ENCODE measurements around the gene XRCC2. TPM values are rescaled to one million over a fixed set of nuclear protein-coding genes. Genes with fewer than 3 reads are reported as not detected.
A peak's percentile ranks its signal among the peaks of the same experiment; 100 is the strongest.
"Not testable (repeated sequence)": the region's sequence is repeated elsewhere in the genome, so short reads cannot be mapped to it uniquely, and the experiment has no call there.

XRCC2 gene
- total RNA-seq (3.4 and 3.6 TPM in 2 replicates), polyA plus RNA-seq (4.1 and 4.4 TPM in 2 replicates)

DNA sequence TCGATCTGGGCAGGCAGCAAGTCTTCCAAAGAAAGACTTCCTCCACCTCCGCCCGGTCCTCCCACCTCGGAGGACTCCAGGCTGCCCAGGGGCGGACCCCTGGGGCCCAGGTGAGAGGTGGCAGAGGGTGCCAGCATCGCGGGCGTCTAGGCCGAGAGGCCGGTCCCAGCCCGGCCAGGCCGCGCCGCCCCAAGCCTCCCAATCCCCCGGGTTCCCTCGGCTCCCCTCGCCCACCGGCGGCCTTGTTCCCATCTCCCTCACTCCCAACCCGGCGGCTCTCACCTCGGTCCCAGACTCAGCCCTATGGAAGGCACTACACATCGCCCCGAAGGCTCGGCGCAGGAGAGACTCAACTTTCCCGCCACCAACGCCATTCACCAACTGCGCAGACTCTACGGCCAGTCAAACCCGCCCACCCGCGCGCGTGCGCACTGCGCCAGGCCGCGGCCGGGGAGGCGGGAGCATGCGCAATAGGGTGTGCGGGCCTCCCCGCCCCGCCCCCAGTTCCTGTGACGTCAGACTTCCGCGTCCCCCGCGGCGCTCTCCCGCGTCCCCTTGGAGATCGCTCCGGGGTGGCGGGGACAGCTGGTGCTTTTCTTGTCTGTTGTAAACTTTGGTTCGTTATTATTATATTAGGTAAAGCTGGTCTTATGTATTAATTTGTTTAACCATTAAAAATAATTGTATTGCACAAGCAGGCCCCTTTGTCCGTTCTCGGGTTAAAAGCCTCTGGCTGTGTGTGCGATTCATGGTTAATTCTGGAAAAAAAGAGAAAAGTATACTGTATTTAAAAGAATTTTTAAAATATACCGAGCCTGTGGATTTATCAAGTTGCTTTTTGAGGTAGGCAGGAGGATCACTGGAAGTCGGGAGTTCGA lies at the start of gene XRCC2:
Gene XRCC2, minus strand, starts transcription at position 383 of the 878 bp plus-strand sequence. Its CDS starts 62 bp downstream, at position 321.
- Histone ChIP-seq H3K27me3 (no peaks in the 10 kb centered on the region), H3K36me3 (no peaks in the 10 kb centered on the region), H3K9me3 (ENCODE audit: low read depth) (no peaks in the 10 kb centered on the region), H3K4me3 (peak within 1 kb of the TSS; percentile 63), H3K4me1 (ENCODE audit: low read depth) (peaks cover 9% of the 10 kb centered on the region), H3K27ac (peak within 1 kb of the TSS; percentile 67)
- peak; percentile 94 for DNase-seq (ENCODE audit: low read depth in 1 of 2, low spot score in 1 of 2)
- TF ChIP-seq, protein P1, sequence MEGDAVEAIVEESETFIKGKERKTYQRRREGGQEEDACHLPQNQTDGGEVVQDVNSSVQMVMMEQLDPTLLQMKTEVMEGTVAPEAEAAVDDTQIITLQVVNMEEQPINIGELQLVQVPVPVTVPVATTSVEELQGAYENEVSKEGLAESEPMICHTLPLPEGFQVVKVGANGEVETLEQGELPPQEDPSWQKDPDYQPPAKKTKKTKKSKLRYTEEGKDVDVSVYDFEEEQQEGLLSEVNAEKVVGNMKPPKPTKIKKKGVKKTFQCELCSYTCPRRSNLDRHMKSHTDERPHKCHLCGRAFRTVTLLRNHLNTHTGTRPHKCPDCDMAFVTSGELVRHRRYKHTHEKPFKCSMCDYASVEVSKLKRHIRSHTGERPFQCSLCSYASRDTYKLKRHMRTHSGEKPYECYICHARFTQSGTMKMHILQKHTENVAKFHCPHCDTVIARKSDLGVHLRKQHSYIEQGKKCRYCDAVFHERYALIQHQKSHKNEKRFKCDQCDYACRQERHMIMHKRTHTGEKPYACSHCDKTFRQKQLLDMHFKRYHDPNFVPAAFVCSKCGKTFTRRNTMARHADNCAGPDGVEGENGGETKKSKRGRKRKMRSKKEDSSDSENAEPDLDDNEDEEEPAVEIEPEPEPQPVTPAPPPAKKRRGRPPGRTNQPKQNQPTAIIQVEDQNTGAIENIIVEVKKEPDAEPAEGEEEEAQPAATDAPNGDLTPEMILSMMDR (IDR thresholded peaks at IDR 0.05; ENCODE audit: low read depth, low read length): no peak

DNA sequence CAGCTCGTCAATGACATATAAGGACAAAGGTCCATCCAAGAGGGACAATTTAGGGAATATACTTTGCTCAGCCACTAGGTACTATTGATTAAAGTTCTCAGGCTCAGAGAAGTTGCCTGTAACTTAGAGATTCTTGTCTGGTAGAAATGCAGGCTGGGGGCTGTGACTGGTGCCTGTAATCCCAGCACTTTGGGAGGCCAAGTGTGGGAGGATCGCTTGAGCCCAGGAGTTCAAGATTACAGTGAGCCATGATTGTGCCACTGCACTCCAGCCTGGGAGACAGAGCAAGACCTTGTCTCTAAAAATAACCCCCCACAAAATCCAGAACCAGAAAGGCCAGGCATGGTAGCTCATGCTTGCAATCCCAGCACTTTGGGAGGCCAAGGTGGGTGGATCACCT lies 47.4 kb upstream of the XRCC2 start:
- Histone ChIP-seq H3K4me3 (no peak overlapping the region), H3K36me3 (no peaks in the 10 kb centered on the region), H3K4me1 (ENCODE audit: low read depth) (no peaks in the 10 kb centered on the region), H3K27ac (no peak overlapping the region), H3K9me3 (ENCODE audit: low read depth) (no peaks in the 10 kb centered on the region), H3K27me3 (no peaks in the 10 kb centered on the region)
- DNase-seq (ENCODE audit: low read depth in 1 of 2, low spot score in 1 of 2): no peak
- TF ChIP-seq, protein P1 (IDR thresholded peaks at IDR 0.05; ENCODE audit: low read depth, low read length): no peak

DNA sequence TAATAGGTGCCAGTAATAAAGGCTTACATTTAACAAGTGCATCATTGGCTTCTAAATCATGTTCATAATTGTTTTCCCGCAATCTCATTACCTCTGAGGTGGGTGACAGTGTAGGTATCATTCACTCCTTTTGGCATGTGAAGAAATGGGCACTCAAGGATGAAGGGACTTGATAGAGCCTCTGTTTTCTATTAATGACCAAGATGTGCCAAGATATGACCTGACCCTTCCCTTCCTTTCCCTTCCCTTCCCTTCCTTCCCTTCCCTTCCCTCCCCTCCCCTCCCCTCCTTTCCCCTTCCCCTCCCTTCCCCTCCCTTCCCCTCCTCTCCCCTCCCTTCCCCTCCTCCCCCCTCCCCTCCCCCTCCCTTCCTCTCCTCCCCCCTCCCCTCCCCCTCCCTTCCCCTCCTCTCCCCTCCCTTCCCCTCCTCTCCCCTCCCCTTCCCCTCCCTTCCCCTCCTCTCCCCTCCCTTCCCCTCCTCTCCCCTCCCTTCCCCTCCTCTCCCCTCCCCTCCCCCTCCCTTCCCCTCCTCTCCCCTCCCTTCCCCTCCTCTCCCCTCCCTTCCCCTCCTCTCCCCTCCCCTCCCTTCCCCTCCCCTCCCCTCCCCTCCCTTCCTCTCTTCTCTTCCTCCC lies 36.6 kb upstream of the XRCC2 start:
- not testable (repeated sequence) for H3K27me3 ChIP-seq

DNA sequence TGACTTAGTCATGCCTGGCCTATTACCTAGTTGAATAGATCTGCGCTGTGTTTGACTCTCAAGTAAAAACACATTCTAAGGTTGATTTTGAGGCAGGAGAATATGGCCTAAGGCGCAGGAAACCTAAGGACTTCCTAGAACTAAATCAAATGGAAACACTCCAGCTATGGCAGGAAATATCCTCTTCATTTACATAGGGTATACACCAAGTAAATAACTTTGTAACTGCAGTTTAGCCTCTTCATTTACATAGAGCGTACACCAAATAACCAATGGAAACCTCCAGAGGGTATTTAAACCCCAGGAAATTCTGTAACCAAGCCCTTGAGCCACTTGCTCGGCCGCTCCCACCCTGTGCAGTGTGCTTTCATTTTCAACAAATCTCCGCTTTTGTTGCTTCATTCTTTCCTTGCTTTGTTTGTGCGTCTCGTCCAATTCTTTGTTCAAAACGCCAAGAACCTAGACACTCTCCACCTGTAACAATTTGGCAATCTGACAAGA lies 35.6 kb upstream of the XRCC2 start:
- Histone ChIP-seq H3K27ac (no peak overlapping the region), H3K9me3 (ENCODE audit: low read depth) (no peaks in the 10 kb centered on the region), H3K27me3 (no peaks in the 10 kb centered on the region), H3K4me1 (ENCODE audit: low read depth) (no peaks in the 10 kb centered on the region), H3K4me3 (no peak overlapping the region), H3K36me3 (no peaks in the 10 kb centered on the region)
- TF ChIP-seq, protein P1 (IDR thresholded peaks at IDR 0.05; ENCODE audit: low read depth, low read length): no peak
- DNase-seq (ENCODE audit: low read depth in 1 of 2, low spot score in 1 of 2): no peak

More for the DNA sequence above, 36.6 kb upstream of the XRCC2 start:
- not testable (repeated sequence) for H3K4me1 ChIP-seq (ENCODE audit: low read depth); H3K4me3 ChIP-seq; DNase-seq (ENCODE audit: low read depth in 1 of 2, low spot score in 1 of 2); H3K36me3 ChIP-seq; H3K27ac ChIP-seq; H3K9me3 ChIP-seq (ENCODE audit: low read depth)

DNA sequence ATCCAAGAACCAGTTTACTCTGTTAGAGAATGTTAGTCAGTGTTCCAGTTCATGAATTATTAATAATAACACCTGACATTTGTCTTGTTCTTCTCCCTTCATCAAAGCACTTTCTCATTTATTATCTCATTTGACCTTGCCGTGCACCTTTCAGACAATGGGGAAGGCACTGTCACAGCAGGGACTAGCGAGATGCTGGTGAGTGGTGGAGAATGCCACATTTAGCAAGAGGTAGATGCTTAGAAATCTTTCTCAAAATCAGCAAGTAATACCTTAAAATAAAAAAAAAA lies 34.2 kb upstream of the XRCC2 start:
- H3K27me3 ChIP-seq: no peaks in the 10 kb centered on the region
- H3K9me3 ChIP-seq (ENCODE audit: low read depth): no peaks in the 10 kb centered on the region
- H3K27ac ChIP-seq: no peak overlapping the region
- no peaks in the 10 kb centered on the region for H3K36me3 ChIP-seq
- no peaks in the 10 kb centered on the region for H3K4me1 ChIP-seq (ENCODE audit: low read depth)
- TF ChIP-seq, protein P1 (IDR thresholded peaks at IDR 0.05; ENCODE audit: low read depth, low read length): no peak
- DNase-seq (ENCODE audit: low read depth in 1 of 2, low spot score in 1 of 2): no peak
- no peak overlapping the region for H3K4me3 ChIP-seq

All from cardiac muscle cell (in vitro differentiated cells and primary cell).